GM19395 (cell line): ENCODE measurements around the gene CSF1.

Experiments
- ATAC-seq: cut with Tn5 transposase; IDR thresholded peaks from one replicate; pipeline ENCODE4 v1.9.1; 2021; ENCODE audit warnings: mild to moderate bottlenecking, moderate library complexity; ENCODE audit not compliant: unreplicated experiment

CSF1 gene

GRCh38 chr1:109882288-109883245, 28.1 kb upstream of the CSF1 start:
- ATAC-seq = no peak

GRCh38 chr1:109883248-109883955, 27.2 kb upstream of the CSF1 start:
- no peak for ATAC-seq

DNA sequence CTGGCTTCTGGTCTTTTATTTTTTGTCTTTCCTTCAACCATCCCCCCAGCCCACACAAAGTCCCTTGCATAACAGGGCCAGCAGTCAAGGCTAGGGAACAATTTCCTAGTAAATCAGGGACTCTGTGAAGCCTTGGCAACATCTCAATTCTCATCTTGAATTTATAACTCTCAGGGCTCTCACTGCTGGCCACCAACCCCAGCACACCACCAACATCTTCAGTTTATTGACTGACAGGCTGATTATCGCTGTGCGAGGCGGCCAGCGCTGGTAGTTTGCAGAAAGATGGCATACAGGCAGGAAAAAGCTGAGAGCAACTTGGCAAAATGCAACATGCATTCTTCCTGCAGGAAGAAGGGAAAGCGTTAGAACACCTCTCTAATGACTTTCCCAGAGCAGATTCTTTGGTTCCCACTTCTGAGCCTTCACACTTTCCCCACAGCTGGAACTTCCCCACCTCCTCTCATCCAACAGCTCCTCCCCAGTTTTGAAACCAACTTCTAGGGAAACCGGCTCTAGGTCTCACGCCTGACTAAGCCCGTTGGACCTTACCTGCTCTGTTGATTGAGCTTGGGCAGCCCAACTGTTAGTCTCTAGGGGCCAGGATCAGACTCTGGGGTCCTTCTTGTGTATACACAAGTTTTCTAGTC, 26.3 kb upstream of the CSF1 start:
- ATAC-seq = no peak

- ATAC-seq = no peak
Measured at GRCh38 chr1:109885589-109885988, 25.1 kb upstream of the CSF1 start.

DNA sequence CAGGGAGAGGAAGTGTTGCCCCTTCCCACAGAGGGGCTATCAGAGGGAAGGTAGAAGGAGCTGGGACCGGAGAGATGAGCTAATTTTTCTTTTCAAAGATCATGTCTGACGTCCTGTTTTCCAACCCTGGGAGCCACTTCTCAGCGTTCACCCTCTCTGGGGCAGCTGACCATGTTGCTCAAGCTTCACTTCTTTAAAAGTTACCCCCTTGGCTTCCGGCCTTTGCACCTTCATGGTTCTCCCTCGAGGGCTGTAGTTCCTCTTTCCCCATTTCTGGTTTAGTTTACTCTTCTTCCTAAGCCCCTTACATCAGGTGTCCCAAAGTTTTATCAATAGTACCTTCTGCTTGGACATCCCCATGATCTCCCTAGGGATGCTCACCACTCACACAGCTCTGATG, 23.8 kb upstream of the CSF1 start:
- ATAC-seq = no peak

- ATAC-seq = no peak
Measured at GRCh38 chr1:109887271-109887670, 23.4 kb upstream of the CSF1 start.

DNA sequence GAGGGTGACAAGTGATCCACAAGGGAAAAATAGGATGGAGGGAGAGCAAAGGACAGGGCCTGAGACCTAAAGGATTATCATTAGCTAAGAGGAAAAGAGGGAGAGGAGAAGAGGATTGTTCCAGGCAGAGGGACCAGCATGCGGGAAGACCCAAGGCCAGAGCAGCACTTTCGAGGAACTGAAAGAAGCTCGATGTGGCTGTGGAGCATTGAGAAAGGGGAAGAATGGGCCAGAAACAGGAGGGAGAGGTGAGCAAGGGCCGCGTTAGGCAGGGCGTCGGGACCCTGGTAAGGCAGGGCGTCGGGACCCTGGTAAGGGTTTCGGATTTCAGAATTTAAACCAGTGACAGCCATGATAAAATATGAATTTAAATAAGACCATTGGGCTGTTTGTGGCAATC, 22.8 kb upstream of the CSF1 start:
- no peak for ATAC-seq

DNA sequence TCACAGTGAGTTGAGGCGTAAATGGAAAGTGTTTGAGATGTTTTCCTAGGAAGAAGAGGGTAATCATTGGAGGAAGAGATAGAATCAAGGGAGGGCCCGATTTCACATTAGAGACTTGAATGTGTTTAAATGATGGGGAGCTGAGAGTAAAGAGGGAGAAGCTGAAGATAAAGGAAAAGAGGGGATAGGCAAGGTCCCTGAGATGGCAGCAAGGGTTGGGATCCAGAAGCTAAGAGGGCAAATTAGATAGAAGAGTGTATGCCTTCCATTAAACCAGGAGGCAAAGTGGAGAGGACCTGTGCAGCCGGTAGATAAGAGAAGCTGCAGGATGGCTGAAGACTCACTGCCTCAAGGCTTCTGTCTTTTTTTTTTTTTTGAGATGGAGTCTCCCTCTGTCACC, 21.6 kb upstream of the CSF1 start:
- ATAC-seq = no peak

- ATAC-seq = no peak
Measured at GRCh38 chr1:109890115-109890953, 20.3 kb upstream of the CSF1 start.

DNA sequence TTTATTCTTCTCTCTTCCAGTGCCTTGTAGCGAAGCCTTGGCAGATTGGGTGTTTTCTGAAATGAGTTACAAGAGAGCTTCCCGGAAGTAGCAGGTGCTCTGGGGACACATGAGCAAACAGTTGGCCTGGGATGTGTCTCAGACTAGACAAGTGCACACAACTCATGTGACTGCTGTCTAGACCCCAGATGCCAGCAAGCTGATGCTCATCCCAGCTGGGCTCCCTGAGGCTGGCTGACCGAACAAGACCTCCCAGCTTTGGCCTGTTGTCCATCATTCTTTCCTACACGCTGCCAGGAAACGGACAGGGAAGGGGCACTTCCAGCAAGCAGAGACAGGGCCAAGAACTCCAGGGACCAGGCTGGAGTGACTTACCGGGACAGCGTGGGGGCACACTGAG, 18.7 kb upstream of the CSF1 start:
- no peak for ATAC-seq

GRCh38 chr1:109892561-109893368, 17.9 kb upstream of the CSF1 start:
- ATAC-seq = no peak

DNA sequence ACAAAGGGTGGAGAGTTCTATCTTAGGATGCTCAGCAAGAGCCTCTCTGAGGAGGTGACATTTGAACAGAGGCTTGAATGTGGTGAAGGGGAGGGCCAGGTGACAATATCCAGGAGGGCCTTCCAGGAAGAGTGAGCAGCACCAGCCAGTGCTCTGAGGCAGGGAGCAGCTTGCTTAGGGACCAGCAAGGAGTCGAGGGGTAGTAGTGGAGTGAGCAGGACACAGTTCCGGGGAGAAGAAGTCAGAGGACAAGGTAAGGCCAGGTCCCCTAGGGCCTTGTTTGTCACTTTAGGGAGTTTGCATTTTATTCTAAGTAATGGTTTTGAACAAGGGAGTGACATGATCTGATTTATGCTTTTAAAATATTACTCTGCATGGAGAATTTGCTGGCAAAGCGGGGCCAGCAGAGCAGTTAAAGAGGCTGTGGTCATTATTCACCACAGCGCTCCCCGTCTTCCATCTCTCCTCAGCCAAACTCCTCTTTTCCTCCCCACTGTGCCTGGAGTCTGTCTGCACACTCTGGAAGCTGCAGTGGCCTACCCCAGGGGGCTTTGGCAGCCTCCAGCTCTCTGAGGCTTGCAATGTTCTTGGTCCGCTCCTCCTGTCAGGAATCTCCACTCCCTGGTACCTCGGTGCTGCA, 17.0 kb upstream of the CSF1 start:
- ATAC-seq = no peak

GRCh38 chr1:109894823-109895719, 15.6 kb upstream of the CSF1 start:
- no peak for ATAC-seq

GRCh38 chr1:109895720-109896504, 14.7 kb upstream of the CSF1 start:
- ATAC-seq = no peak

DNA sequence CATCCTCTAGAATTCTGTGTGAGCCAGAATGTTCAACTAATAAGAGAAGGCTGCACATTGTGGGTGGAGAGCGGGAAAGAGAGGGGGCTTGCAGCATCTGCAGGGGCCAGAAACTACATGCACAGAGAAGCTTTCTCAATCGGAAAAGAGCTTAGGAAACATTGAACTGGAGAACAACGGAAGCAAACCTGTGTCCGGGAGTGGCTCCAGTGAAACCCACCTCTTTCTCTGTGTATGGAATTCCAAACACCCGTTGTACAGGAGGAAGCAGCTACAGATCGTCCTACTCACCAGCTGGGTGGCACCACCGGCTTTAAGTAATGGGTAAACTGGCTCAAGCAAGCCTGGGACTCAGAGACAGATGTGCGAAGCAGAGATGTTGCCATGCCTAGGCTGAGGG, 14.0 kb upstream of the CSF1 start:
- ATAC-seq = no peak

DNA sequence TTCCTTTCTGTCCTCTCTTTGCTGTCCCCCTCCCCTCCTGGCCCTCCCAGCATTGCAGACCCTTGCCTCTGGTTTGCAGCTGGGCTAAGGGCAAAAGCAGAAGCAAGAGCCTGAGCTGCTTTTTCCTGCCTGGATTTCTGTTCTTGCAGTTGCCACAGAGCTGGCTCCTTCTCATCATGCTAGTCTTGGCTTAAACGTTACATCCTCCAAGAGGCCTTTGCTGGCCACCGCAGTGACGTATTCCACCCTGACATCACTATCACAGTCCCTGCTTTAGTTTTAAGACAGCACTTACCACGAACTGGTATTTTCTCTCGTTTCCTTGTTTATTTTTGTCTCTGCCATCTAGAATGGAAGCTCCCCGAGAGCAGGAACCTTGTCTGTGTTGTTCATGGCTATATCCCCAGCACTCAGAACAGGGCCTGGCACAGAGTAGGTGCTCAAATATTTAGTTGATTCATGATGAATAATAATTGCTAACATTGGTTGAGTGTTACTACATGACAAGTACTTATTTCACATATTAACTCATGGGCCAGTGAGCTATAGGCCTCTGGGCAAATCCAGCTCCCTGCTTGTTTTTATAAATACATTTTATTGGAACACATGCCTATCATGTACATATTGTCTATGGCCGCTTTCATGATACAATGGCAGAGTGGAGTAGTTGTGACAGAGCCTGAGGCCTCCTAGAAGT, 13.2 kb upstream of the CSF1 start:
- no peak for ATAC-seq

DNA sequence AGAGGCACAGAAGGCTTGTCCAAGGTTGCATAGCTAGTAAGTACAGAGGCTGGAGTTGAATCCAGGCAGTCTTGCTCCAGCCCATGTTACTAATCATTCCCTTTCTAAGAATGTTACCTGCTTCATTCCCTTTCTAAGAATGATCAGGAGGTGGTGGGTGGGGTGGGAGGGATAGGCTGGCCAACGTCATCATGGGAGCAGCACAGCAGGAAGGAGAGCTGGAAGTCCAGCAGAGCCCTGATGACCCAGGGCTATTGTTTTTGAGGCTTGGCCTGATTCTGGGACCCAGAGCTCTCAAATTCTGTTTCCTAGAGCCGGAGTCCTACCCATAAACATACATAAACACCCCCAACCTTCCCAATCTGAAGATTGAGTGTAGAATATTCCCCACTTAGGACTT, 11.8 kb upstream of the CSF1 start:
- no peak for ATAC-seq
